ENCODE measurements around the gene SMTNL2.
"Not testable (repeated sequence)": the region's sequence is repeated elsewhere in the genome, so short reads cannot be mapped to it uniquely, and the experiment has no call there.

The SMTNL2 gene

DNA sequence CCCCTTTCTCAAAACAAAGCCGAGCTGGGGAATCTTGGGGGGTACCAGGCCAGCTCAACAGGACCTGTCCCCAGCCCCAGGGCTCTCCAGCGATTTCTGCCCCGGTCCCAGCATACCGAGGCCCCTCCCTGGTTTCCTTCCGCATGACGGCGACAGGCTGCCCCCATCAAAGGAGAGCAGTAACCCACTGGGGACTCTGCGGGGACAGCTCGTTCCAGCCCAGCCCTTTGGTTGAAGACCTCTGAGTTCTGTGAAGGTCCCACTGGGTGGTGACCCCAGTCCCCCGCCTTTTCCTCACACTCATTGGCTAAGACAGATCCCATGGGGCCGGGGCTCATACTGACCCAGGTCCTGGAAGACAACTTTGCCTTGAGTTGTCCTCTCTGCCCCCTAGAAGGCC is 4.1 kb downstream of the SMTNL2 start:
- no peak for DNase-seq (ENCODE audit: low read depth)
- TF ChIP-seq POLR2A (IDR thresholded peaks at IDR 0.05; ENCODE audit: extremely low read depth, insufficient read length) = no peak
- TF ChIP-seq, protein P1, sequence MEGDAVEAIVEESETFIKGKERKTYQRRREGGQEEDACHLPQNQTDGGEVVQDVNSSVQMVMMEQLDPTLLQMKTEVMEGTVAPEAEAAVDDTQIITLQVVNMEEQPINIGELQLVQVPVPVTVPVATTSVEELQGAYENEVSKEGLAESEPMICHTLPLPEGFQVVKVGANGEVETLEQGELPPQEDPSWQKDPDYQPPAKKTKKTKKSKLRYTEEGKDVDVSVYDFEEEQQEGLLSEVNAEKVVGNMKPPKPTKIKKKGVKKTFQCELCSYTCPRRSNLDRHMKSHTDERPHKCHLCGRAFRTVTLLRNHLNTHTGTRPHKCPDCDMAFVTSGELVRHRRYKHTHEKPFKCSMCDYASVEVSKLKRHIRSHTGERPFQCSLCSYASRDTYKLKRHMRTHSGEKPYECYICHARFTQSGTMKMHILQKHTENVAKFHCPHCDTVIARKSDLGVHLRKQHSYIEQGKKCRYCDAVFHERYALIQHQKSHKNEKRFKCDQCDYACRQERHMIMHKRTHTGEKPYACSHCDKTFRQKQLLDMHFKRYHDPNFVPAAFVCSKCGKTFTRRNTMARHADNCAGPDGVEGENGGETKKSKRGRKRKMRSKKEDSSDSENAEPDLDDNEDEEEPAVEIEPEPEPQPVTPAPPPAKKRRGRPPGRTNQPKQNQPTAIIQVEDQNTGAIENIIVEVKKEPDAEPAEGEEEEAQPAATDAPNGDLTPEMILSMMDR (IDR thresholded peaks at IDR 0.05; ENCODE audit: low read depth, low read length) = no peak
- TF ChIP-seq, protein P2, sequence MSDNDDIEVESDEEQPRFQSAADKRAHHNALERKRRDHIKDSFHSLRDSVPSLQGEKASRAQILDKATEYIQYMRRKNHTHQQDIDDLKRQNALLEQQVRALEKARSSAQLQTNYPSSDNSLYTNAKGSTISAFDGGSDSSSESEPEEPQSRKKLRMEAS (IDR thresholded peaks at IDR 0.05; ENCODE audit: low read depth, low read length) = no peak
- no peak for TF ChIP-seq MYC (IDR thresholded peaks at IDR 0.05; ENCODE audit: low read depth, low read length)

GRCh38 chr17:4588898-4589625 is 4.7 kb downstream of the SMTNL2 start:
- DNase-seq (ENCODE audit: low read depth) = no peak
- TF ChIP-seq, protein P2 (IDR thresholded peaks at IDR 0.05; ENCODE audit: low read depth, low read length) = no peak
- TF ChIP-seq MYC (IDR thresholded peaks at IDR 0.05; ENCODE audit: low read depth, low read length) (no peak), POLR2A (IDR thresholded peaks at IDR 0.05; ENCODE audit: extremely low read depth, insufficient read length) (no peak)
- TF ChIP-seq, protein P1 (IDR thresholded peaks at IDR 0.05; ENCODE audit: low read depth, low read length) = no peak
- H3K4me3 ChIP-seq (ENCODE audit: low read depth, low read length) = no peak overlapping the region

More for the DNA sequence above, 4.1 kb downstream of the SMTNL2 start:
- no peak overlapping the region for H3K4me3 ChIP-seq (ENCODE audit: low read depth, low read length)

GRCh38 chr17:4590042-4590441 is 5.7 kb downstream of the SMTNL2 start:
- DNase-seq (ENCODE audit: low read depth) = not testable (repeated sequence)

DNA sequence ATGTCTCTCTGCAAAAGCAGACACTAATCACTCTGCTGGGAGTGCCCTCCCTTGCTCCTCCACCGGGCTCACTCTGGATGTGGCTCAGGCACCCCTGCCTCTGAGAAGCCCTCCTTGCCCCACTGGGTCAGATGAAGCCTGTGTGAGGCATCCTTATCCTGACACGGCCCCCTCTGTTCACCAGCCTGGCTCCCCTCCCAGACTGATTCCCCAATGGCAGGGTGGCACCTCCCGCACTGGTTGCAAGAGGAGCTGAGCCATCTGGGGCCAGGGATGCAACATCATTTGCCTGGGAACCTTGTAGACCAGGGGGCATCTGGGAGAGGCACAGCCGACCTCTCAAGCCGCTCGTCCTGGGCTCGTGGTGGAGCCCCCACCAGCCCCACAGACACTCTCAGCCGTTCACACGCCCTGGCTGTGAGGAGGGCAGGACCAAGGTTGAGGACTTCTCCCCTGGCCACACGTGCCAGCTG is 6.7 kb downstream of the SMTNL2 start:
- no peak overlapping the region for H3K4me3 ChIP-seq (ENCODE audit: low read depth, low read length)
- no peak for DNase-seq (ENCODE audit: low read depth)
- TF ChIP-seq MYC (IDR thresholded peaks at IDR 0.05; ENCODE audit: low read depth, low read length) (no peak), POLR2A (IDR thresholded peaks at IDR 0.05; ENCODE audit: extremely low read depth, insufficient read length) (no peak)
- TF ChIP-seq, protein P2 (IDR thresholded peaks at IDR 0.05; ENCODE audit: low read depth, low read length) = no peak
- TF ChIP-seq, protein P1 (IDR thresholded peaks at IDR 0.05; ENCODE audit: low read depth, low read length) = no peak

More at GRCh38 chr17:4590042-4590441, 5.7 kb downstream of the SMTNL2 start:
- not testable (repeated sequence) for H3K4me3 ChIP-seq (ENCODE audit: low read depth, low read length)

DNA sequence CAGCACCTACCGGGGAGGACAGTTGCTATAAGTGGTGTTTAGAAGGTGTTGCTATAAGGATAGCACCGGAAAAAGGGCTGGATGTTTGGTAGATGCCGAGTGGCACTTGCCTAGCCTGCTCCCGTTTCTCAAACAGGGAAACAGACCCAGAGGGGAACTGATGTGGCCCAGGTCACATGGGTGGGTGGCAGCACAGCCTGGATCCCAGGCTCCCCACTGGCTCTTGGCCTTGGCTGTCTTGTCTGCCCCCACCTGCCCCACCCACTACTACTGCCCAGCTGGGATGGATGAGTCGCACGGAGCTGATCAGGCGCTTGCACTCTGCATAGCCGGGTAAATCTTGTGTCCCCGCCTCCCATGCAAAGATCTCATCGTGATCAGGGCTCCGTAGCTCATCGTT is 7.2 kb downstream of the SMTNL2 start:
- TF ChIP-seq, protein P1 (IDR thresholded peaks at IDR 0.05; ENCODE audit: low read depth, low read length) = no peak
- TF ChIP-seq POLR2A (IDR thresholded peaks at IDR 0.05; ENCODE audit: extremely low read depth, insufficient read length) (no peak), MYC (IDR thresholded peaks at IDR 0.05; ENCODE audit: low read depth, low read length) (no peak)
- TF ChIP-seq, protein P2 (IDR thresholded peaks at IDR 0.05; ENCODE audit: low read depth, low read length) = no peak
- peak; percentile 14 for DNase-seq (ENCODE audit: low read depth)
- H3K4me3 ChIP-seq (ENCODE audit: low read depth, low read length) = no peak overlapping the region

- no peak for DNase-seq (ENCODE audit: low read depth)
- H3K4me3 ChIP-seq (ENCODE audit: low read depth, low read length) = no peak overlapping the region
- TF ChIP-seq POLR2A (IDR thresholded peaks at IDR 0.05; ENCODE audit: extremely low read depth, insufficient read length) = no peak
- TF ChIP-seq, protein P2 (IDR thresholded peaks at IDR 0.05; ENCODE audit: low read depth, low read length) = no peak
- TF ChIP-seq, protein P1 (IDR thresholded peaks at IDR 0.05; ENCODE audit: low read depth, low read length) = no peak
- TF ChIP-seq MYC (IDR thresholded peaks at IDR 0.05; ENCODE audit: low read depth, low read length) = no peak
Measured at GRCh38 chr17:4592240-4593005, 8.1 kb downstream of the SMTNL2 start.

Data from NB4 (cell line).